ENCODE results near the gene FRMD8.

DNA sequence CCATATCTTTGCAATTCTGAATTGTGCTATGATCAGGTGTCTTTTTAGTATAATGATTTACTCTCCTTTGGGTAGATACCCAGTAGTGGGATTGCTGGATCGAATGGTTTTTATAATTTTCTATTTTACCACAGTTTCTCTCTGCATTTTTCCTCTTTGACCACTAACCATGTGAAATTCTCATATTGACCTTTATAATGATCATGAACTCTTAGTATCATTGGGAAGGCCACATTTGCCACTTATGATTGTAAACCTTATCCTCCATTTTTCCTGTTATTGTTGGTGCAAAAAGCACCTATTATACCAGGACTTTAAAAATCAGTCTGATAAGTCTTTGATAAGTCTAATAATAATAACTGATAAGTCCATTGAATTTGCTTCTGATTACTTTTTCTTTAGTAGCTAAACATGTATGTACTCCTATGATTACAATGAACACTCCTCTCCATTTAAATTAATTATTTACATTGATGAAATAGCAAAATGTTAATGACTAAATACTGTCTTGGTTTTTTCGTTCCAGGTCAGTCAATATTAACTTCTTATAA is 45.7 kb downstream of the FRMD8 start:
- TF ChIP-seq, protein P1, sequence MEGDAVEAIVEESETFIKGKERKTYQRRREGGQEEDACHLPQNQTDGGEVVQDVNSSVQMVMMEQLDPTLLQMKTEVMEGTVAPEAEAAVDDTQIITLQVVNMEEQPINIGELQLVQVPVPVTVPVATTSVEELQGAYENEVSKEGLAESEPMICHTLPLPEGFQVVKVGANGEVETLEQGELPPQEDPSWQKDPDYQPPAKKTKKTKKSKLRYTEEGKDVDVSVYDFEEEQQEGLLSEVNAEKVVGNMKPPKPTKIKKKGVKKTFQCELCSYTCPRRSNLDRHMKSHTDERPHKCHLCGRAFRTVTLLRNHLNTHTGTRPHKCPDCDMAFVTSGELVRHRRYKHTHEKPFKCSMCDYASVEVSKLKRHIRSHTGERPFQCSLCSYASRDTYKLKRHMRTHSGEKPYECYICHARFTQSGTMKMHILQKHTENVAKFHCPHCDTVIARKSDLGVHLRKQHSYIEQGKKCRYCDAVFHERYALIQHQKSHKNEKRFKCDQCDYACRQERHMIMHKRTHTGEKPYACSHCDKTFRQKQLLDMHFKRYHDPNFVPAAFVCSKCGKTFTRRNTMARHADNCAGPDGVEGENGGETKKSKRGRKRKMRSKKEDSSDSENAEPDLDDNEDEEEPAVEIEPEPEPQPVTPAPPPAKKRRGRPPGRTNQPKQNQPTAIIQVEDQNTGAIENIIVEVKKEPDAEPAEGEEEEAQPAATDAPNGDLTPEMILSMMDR (IDR thresholded peaks at IDR 0.05; ENCODE audit: low read depth, low read length, missing input control), result no peak
- TF ChIP-seq SP1 (IDR thresholded peaks at IDR 0.05) (no peak), YY1 (IDR thresholded peaks at IDR 0.05) (peak; percentile 12), HNF4A (conservative IDR thresholded peaks at IDR 0.05) (no peak), EGR1 (IDR thresholded peaks at IDR 0.05; ENCODE audit: low read depth in 2 of 2) (no peak), GABPA (IDR thresholded peaks at IDR 0.05 in 1 of 2, conservative IDR thresholded peaks at IDR 0.05 in 1 of 2) (no peak), RAD21 (IDR thresholded peaks at IDR 0.05) (no peak), TAF1 (conservative IDR thresholded peaks at IDR 0.05) (no peak)
- TF ChIP-seq, protein P2, sequence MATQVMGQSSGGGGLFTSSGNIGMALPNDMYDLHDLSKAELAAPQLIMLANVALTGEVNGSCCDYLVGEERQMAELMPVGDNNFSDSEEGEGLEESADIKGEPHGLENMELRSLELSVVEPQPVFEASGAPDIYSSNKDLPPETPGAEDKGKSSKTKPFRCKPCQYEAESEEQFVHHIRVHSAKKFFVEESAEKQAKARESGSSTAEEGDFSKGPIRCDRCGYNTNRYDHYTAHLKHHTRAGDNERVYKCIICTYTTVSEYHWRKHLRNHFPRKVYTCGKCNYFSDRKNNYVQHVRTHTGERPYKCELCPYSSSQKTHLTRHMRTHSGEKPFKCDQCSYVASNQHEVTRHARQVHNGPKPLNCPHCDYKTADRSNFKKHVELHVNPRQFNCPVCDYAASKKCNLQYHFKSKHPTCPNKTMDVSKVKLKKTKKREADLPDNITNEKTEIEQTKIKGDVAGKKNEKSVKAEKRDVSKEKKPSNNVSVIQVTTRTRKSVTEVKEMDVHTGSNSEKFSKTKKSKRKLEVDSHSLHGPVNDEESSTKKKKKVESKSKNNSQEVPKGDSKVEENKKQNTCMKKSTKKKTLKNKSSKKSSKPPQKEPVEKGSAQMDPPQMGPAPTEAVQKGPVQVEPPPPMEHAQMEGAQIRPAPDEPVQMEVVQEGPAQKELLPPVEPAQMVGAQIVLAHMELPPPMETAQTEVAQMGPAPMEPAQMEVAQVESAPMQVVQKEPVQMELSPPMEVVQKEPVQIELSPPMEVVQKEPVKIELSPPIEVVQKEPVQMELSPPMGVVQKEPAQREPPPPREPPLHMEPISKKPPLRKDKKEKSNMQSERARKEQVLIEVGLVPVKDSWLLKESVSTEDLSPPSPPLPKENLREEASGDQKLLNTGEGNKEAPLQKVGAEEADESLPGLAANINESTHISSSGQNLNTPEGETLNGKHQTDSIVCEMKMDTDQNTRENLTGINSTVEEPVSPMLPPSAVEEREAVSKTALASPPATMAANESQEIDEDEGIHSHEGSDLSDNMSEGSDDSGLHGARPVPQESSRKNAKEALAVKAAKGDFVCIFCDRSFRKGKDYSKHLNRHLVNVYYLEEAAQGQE (IDR thresholded peaks at IDR 0.05), result no peak
- TF ChIP-seq, protein P3, sequence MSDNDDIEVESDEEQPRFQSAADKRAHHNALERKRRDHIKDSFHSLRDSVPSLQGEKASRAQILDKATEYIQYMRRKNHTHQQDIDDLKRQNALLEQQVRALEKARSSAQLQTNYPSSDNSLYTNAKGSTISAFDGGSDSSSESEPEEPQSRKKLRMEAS (IDR thresholded peaks at IDR 0.05), result no peak
